Muscle of leg (tissue), 11 donors: ENCODE measurements around the gene RELL2. TPM values are rescaled to one million over a fixed set of nuclear protein-coding genes. Genes with fewer than 3 reads are reported as not detected.

Experiments
- DNase-seq: peaks from one replicate; pipeline ENCODE4 v3.0.0; 2013
- H3K27ac ChIP-seq: one replicate; pipeline ENCODE4 v1.5.1; 2013; ENCODE audit warnings: mild to moderate bottlenecking, low read length, control low read depth
- H3K27me3 ChIP-seq: one replicate; pipeline ENCODE4 v1.6.1; 2013; ENCODE audit warnings: low read length; ENCODE audit not compliant: control insufficient read depth, insufficient read depth
- H3K36me3 ChIP-seq: one replicate; pipeline ENCODE4 v1.6.1; 2013; ENCODE audit warnings: low read length; ENCODE audit not compliant: control insufficient read depth, insufficient read depth
- H3K4me1 ChIP-seq: one replicate; pipeline ENCODE4 v1.6.1; 2013; ENCODE audit warnings: low read length; ENCODE audit not compliant: control insufficient read depth, insufficient read depth
- H3K4me3 ChIP-seq: one replicate; pipeline ENCODE4 v1.5.1; 2013; ENCODE audit warnings: low read length, control low read depth
- H3K9me3 ChIP-seq: replicated peaks from 2 replicates; pipeline ENCODE4 v1.6.1; 2013; ENCODE audit warnings: low read depth, low read length; ENCODE audit not compliant: control insufficient read depth
- WGBS: methylation state at CpG from one replicate; pipeline ENCODE4 v1.1.5; 2013; ENCODE audit warnings: missing lambda C conversion rate; ENCODE audit not compliant: insufficient coverage; 5-methylcytosine and 5-hydroxymethylcytosine counted together
- polyA plus RNA-seq, 8 donors: library from polyadenylated mRNA; unstranded; fragments of 120-200 nt; gene quantifications; one replicate each; pipeline versions ENCODE4 v1.2.1 to v1.2.3, GENCODE V29; 2013; ENCODE audit warnings: inconsistent platforms in 1 of 8, low replicate concordance in 1 of 8; ENCODE audit not compliant: insufficient read length in 8 of 8, insufficient read depth in 1 of 8
- total RNA-seq: library from RNA; stranded (reverse); fragments of 120-200 nt; gene quantifications from one replicate; pipeline ENCODE4 v1.2.4, GENCODE V29; 2013

Gene RELL2
- total and polyA plus RNA-seq, 9 donors, result 0.18 to 0.53 (median 0.36) TPM

- no peaks in the 10 kb centered on the region for H3K9me3 ChIP-seq
- H3K36me3 ChIP-seq, result peaks cover 13% of the 10 kb centered on the region
- peak overlapping the region; percentile 51 for H3K27ac ChIP-seq
- H3K27me3 ChIP-seq, result peaks cover 26% of the 10 kb centered on the region
- peak overlapping the region; percentile 99 for H3K4me3 ChIP-seq
- H3K4me1 ChIP-seq, result peaks cover 26% of the 10 kb centered on the region
- WGBS, result 1% methylated on average over 54 of the region's 63 CpGs
- DNase-seq, result no peak
These were observed 448 bp downstream of the RELL2 start for GRCh38 chr5:141637123-141637766.

- H3K27me3 ChIP-seq, result peaks cover 26% of the 10 kb centered on the region
- H3K27ac ChIP-seq, result no peak overlapping the region
- no peaks in the 10 kb centered on the region for H3K9me3 ChIP-seq
- H3K4me1 ChIP-seq, result peaks cover 26% of the 10 kb centered on the region
- DNase-seq, result peak; percentile 68
- WGBS, result 3% methylated on average over 31 of the region's 40 CpGs
- peaks cover 7% of the 10 kb centered on the region for H3K36me3 ChIP-seq
- H3K4me3 ChIP-seq, result peak overlapping the region; percentile 99
These were observed 1.1 kb downstream of the RELL2 start for GRCh38 chr5:141637767-141638419.

GRCh38 chr5:141638771-141639170 lies 2.0 kb downstream of the RELL2 start:
- H3K27ac ChIP-seq, result no peak overlapping the region
- H3K27me3 ChIP-seq, result peaks cover 26% of the 10 kb centered on the region
- no CpG with 5 or more reads among the region's 2 CpGs for WGBS
- H3K4me1 ChIP-seq, result peaks cover 26% of the 10 kb centered on the region
- no peak for DNase-seq
- H3K9me3 ChIP-seq, result no peaks in the 10 kb centered on the region
- peaks cover 7% of the 10 kb centered on the region for H3K36me3 ChIP-seq
- H3K4me3 ChIP-seq, result no peak overlapping the region

- WGBS, result 84% methylated on average over 4 of the region's 12 CpGs
These were observed 2.7 kb downstream of the RELL2 start for GRCh38 chr5:141639357-141640050.

GRCh38 chr5:141640051-141640415 lies 3.2 kb downstream of the RELL2 start:
- Histone ChIP-seq H3K27ac (no peak overlapping the region), H3K4me1 (peaks cover 24% of the 10 kb centered on the region), H3K36me3 (peaks cover 8% of the 10 kb centered on the region), H3K27me3 (peaks cover 26% of the 10 kb centered on the region), H3K4me3 (no peak overlapping the region), H3K9me3 (no peaks in the 10 kb centered on the region)
- no peak for DNase-seq
- 74% methylated on average over 2 of the region's 3 CpGs for WGBS

More at GRCh38 chr5:141639357-141640050, 2.7 kb downstream of the RELL2 start:
- peaks cover 9% of the 10 kb centered on the region for H3K36me3 ChIP-seq
- no peak for DNase-seq
- no peaks in the 10 kb centered on the region for H3K9me3 ChIP-seq
- H3K27ac ChIP-seq, result no peak overlapping the region
- peaks cover 26% of the 10 kb centered on the region for H3K27me3 ChIP-seq
- H3K4me3 ChIP-seq, result no peak overlapping the region
- peaks cover 26% of the 10 kb centered on the region for H3K4me1 ChIP-seq

- Histone ChIP-seq H3K4me3 (no peak overlapping the region), H3K9me3 (no peaks in the 10 kb centered on the region), H3K4me1 (peaks cover 19% of the 10 kb centered on the region), H3K27me3 (peaks cover 26% of the 10 kb centered on the region), H3K36me3 (peaks cover 8% of the 10 kb centered on the region), H3K27ac (no peak overlapping the region)
- no peak for DNase-seq
- 59% methylated on average over 7 of the region's 9 CpGs for WGBS
These were observed 3.9 kb downstream of the RELL2 start for GRCh38 chr5:141640698-141641097.

- Histone ChIP-seq H3K4me1 (peaks cover 14% of the 10 kb centered on the region), H3K36me3 (peaks cover 13% of the 10 kb centered on the region), H3K4me3 (no peak overlapping the region), H3K9me3 (no peaks in the 10 kb centered on the region), H3K27me3 (peaks cover 26% of the 10 kb centered on the region), H3K27ac (no peak overlapping the region)
- DNase-seq, result no peak
- 100% methylated on average over 2 of the region's 2 CpGs for WGBS
These were observed 5.0 kb downstream of the RELL2 start for GRCh38 chr5:141641634-141642267.

- no peak for DNase-seq
- Histone ChIP-seq H3K4me1 (peaks cover 4% of the 10 kb centered on the region), H3K27ac (no peak overlapping the region), H3K4me3 (no peak overlapping the region), H3K27me3 (peaks cover 2% of the 10 kb centered on the region), H3K36me3 (peaks cover 23% of the 10 kb centered on the region), H3K9me3 (no peaks in the 10 kb centered on the region)
- WGBS, result 100% methylated on average over 3 of the region's 6 CpGs
These were observed 9.2 kb downstream of the RELL2 start for GRCh38 chr5:141646026-141646425.

- Histone ChIP-seq H3K36me3 (peaks cover 20% of the 10 kb centered on the region), H3K27ac (no peak overlapping the region), H3K4me3 (no peak overlapping the region), H3K4me1 (peaks cover 10% of the 10 kb centered on the region), H3K9me3 (no peaks in the 10 kb centered on the region), H3K27me3 (peaks cover 4% of the 10 kb centered on the region)
- WGBS, result 100% methylated on average over 3 of the region's 5 CpGs
- DNase-seq, result no peak
These were observed 10.4 kb downstream of the RELL2 start for GRCh38 chr5:141647242-141647641.

- no peaks in the 10 kb centered on the region for H3K9me3 ChIP-seq
- no peak for DNase-seq
- WGBS, result 83% methylated on average over 3 of the region's 3 CpGs
- H3K27me3 ChIP-seq, result peaks cover 4% of the 10 kb centered on the region
- peaks cover 20% of the 10 kb centered on the region for H3K36me3 ChIP-seq
- H3K4me1 ChIP-seq, result peaks cover 10% of the 10 kb centered on the region
- no peak overlapping the region for H3K27ac ChIP-seq
- H3K4me3 ChIP-seq, result no peak overlapping the region
These were observed 11.1 kb downstream of the RELL2 start for GRCh38 chr5:141647851-141648250.
